ENCODE measurements around the gene RUSC2.

The RUSC2 gene

GRCh38 chr9:35448496-35448895 lies 41.4 kb upstream of the RUSC2 start:
- ChIA-PET POLR2A (no interaction called here), CTCF (interaction anchor here (0.6 to 1.4 kb wide), 5 partner anchors 16 to 321 kb away, joined by 3 to 9 read pairs (median 4); no protein-coding TSS in a partner anchor)
- Histone ChIP-seq H3K9me3 (ENCODE audit: control insufficient read depth, insufficient read depth, low read depth, low read length) (no peaks in the 10 kb centered on the region), H3K4me3 (ENCODE audit: low read depth, low read length) (no peak overlapping the region), H3K27ac (ENCODE audit: extremely low read depth, low read depth, low read length) (no peak overlapping the region), H3K36me3 (ENCODE audit: control insufficient read depth in 2 of 2, insufficient read depth in 1 of 2, low read length in 2 of 2) (no peaks in the 10 kb centered on the region), H3K4me1 (ENCODE audit: control insufficient read depth, insufficient read depth, low read length) (no peaks in the 10 kb centered on the region)
- TF ChIP-seq ZNF660 (tag by site-specific recombination; IDR thresholded peaks at IDR 0.05) = no peak
- TF ChIP-seq KLF16 (tag by site-specific recombination; IDR thresholded peaks at IDR 0.05) = no peak
- TF ChIP-seq ZNF670 (tag by site-specific recombination; IDR thresholded peaks at IDR 0.05; ENCODE audit: low read depth) = no peak
- no peak for TF ChIP-seq ZNF223 (tag by site-specific recombination; IDR thresholded peaks at IDR 0.05)
- TF ChIP-seq ZNF366 (tag by site-specific recombination; conservative IDR thresholded peaks at IDR 0.05) = no peak
- TF ChIP-seq ZNF175 (tag by site-specific recombination; IDR thresholded peaks at IDR 0.05) = no peak
- no peak for TF ChIP-seq ZNF398 (tag by site-specific recombination; IDR thresholded peaks at IDR 0.05)
- TF ChIP-seq ZNF658 (tag by site-specific recombination; IDR thresholded peaks at IDR 0.05) = no peak
- TF ChIP-seq HIC1 (tag by site-specific recombination; IDR thresholded peaks at IDR 0.05) = no peak
- TF ChIP-seq ZBTB20 (tag by site-specific recombination; IDR thresholded peaks at IDR 0.05) = no peak

GRCh38 chr9:35452481-35452880 lies 37.4 kb upstream of the RUSC2 start:
- no peak overlapping the region for H3K4me3 ChIP-seq (ENCODE audit: low read depth, low read length)
- ChIA-PET CTCF (interaction anchor here (0.6 to 1.3 kb wide), 4 partner anchors 18 to 131 kb away, joined by 3 to 4 read pairs (median 3); no protein-coding TSS in a partner anchor), POLR2A (no interaction called here)
- no peaks in the 10 kb centered on the region for H3K9me3 ChIP-seq (ENCODE audit: control insufficient read depth, insufficient read depth, low read depth, low read length)
- TF ChIP-seq ZNF133 (tag by site-specific recombination; IDR thresholded peaks at IDR 0.05) (no peak), ZNF2 (tag by site-specific recombination; IDR thresholded peaks at IDR 0.05) (no peak), ZSCAN5A (tag by site-specific recombination; IDR thresholded peaks at IDR 0.05) (no peak)
- H3K4me1 ChIP-seq (ENCODE audit: control insufficient read depth, insufficient read depth, low read length) = no peaks in the 10 kb centered on the region
- no peak overlapping the region for H3K27ac ChIP-seq (ENCODE audit: extremely low read depth, low read depth, low read length)
- H3K36me3 ChIP-seq (ENCODE audit: control insufficient read depth in 2 of 2, insufficient read depth in 1 of 2, low read length in 2 of 2) = no peaks in the 10 kb centered on the region

GRCh38 chr9:35453786-35454185 lies 36.1 kb upstream of the RUSC2 start:
- Histone ChIP-seq H3K4me3 (ENCODE audit: low read depth, low read length) (no peak overlapping the region), H3K36me3 (ENCODE audit: control insufficient read depth in 2 of 2, insufficient read depth in 1 of 2, low read length in 2 of 2) (no peaks in the 10 kb centered on the region), H3K4me1 (ENCODE audit: control insufficient read depth, insufficient read depth, low read length) (no peaks in the 10 kb centered on the region), H3K27ac (ENCODE audit: extremely low read depth, low read depth, low read length) (no peak overlapping the region), H3K9me3 (ENCODE audit: control insufficient read depth, insufficient read depth, low read depth, low read length) (no peaks in the 10 kb centered on the region)
- ChIA-PET CTCF (no interaction called here), POLR2A (no interaction called here)
- TF ChIP-seq ZNF704 (tag by site-specific recombination; IDR thresholded peaks at IDR 0.05) (no peak), SCRT2 (tag by site-specific recombination; IDR thresholded peaks at IDR 0.05) (no peak), ZBTB26 (tag by site-specific recombination; optimal IDR thresholded peaks at IDR 0.05) (no peak), KLF9 (tag by site-specific recombination; IDR thresholded peaks at IDR 0.05; ENCODE audit: low read depth) (no peak), GFI1B (tag by site-specific recombination; IDR thresholded peaks at IDR 0.05) (no peak), ZBTB49 (tag by site-specific recombination; IDR thresholded peaks at IDR 0.05; ENCODE audit: low read depth) (no peak), ZNF18 (tag by site-specific recombination; IDR thresholded peaks at IDR 0.05) (no peak), ZNF211 (tag by site-specific recombination; IDR thresholded peaks at IDR 0.05; ENCODE audit: low read depth) (no peak)
